ENCODE results near the gene ZBTB2. TPM values are rescaled to one million over a fixed set of nuclear protein-coding genes. Genes with fewer than 3 reads are reported as not detected.

Gene ZBTB2
- total and polyA plus RNA-seq, 4 experiments from 2014 or later = 19.6 to 29.5 (median 26.7) TPM

GRCh38 chr6:151379933-151380847 lies 11.2 kb downstream of the ZBTB2 start:
- H3K27me3 Mint-ChIP-seq = no peaks in the 10 kb centered on the region
- H3K36me3 ChIP-seq (ENCODE audit: insufficient read depth, low read length) = no peaks in the 10 kb centered on the region
- peaks cover 57 to 83% (median 70%) of the 10 kb centered on the region in 4 donors for H3K4me1 Mint-ChIP-seq
- peak overlapping the region; percentile 94 to 99 (median 96) for H3K27ac Mint-ChIP-seq
- peaks cover 75% of the 10 kb centered on the region for H3K4me1 ChIP-seq (ENCODE audit: insufficient read depth, low read length)
- peak overlapping the region; percentile 26 to 40 for H3K4me3 ChIP-seq (ENCODE audit: low read length in 2 of 2)
- POLR2A ChIA-PET (ENCODE audit: partially characterized antibody) = interaction anchor here (0.7 to 11.4 kb wide), 2 partner anchors 10 to 72 kb away, joined by 3 to 172 read pairs; partner anchors contain the start of genes RMND1 and ZBTB2
- H3K9me3 ChIP-seq (ENCODE audit: control insufficient read depth in 1 of 2, low read length in 2 of 2) = no peaks in the 10 kb centered on the region
- H3K27me3 ChIP-seq (ENCODE audit: insufficient read depth, low read length) = no peaks in the 10 kb centered on the region
- H3K36me3 Mint-ChIP-seq = peaks cover 12% of the 10 kb centered on the region in 2 donors
- DNase-seq = peak; percentile 42 to 61 (median 47)
- peaks cover 0 to 2% (median 0%) of the 10 kb centered on the region in 8 donors for H3K9me3 Mint-ChIP-seq
- H3K4me3 Mint-ChIP-seq = peak overlapping the region; percentile 85 to 93 (median 90)
- H3K27ac ChIP-seq (ENCODE audit: low read depth, low read length) = peak overlapping the region; percentile 83
- intact Hi-C loops (cut with micrococcal nuclease) = loop anchor here (1.0 to 10.0 kb wide), 2 partner anchors 10 to 1375 kb away; no protein-coding TSS in a partner anchor
- CTCF ChIA-PET (ENCODE audit: partially characterized antibody) = no interaction called here

GRCh38 chr6:151377095-151377494 lies 14.3 kb downstream of the ZBTB2 start:
- Mint-ChIP-seq H3K36me3 (peaks cover 6 to 19% of the 10 kb centered on the region in 2 donors), H3K27me3 (no peaks in the 10 kb centered on the region), H3K4me1 (peaks cover 67 to 95% (median 80%) of the 10 kb centered on the region in 4 donors), H3K27ac (peak overlapping the region in 2 of 7 donors; percentile 24 to 94), H3K9me3 (peaks cover 0 to 2% (median 0%) of the 10 kb centered on the region in 8 donors), H3K4me3 (peak overlapping the region in 2 of 8 donors; percentile 75 to 86)
- Histone ChIP-seq H3K4me3 (ENCODE audit: low read length in 2 of 2) (no peak overlapping the region), H3K4me1 (ENCODE audit: insufficient read depth, low read length) (peaks cover 92% of the 10 kb centered on the region), H3K27me3 (ENCODE audit: insufficient read depth, low read length) (no peaks in the 10 kb centered on the region), H3K27ac (ENCODE audit: low read depth, low read length) (no peak overlapping the region), H3K36me3 (ENCODE audit: insufficient read depth, low read length) (no peaks in the 10 kb centered on the region), H3K9me3 (ENCODE audit: control insufficient read depth in 1 of 2, low read length in 2 of 2) (no peaks in the 10 kb centered on the region)
- intact Hi-C loops (cut with micrococcal nuclease) = no loop called here
- CTCF ChIA-PET (ENCODE audit: partially characterized antibody) = interaction anchor here (1.3 kb wide), 1 partner anchor 41 kb away, joined by 3 read pairs; no protein-coding TSS in a partner anchor
- no peak for DNase-seq
- POLR2A ChIA-PET (ENCODE audit: partially characterized antibody) = interaction anchor here (1.6 to 11.4 kb wide), 3 partner anchors 13 to 75 kb away, joined by 4 to 172 read pairs (median 9); partner anchors contain the start of genes RMND1 and ZBTB2

- Mint-ChIP-seq H3K9me3 (peaks cover 0 to 2% (median 0%) of the 10 kb centered on the region in 8 donors), H3K27me3 (no peaks in the 10 kb centered on the region), H3K4me3 (peak overlapping the region in 7 of 8 donors; percentile 37 to 86 (median 72)), H3K36me3 (peaks cover 12 to 23% of the 10 kb centered on the region in 2 donors), H3K4me1 (peaks cover 70 to 95% (median 82%) of the 10 kb centered on the region in 4 donors), H3K27ac (peak overlapping the region; percentile 56 to 94 (median 73))
- intact Hi-C loops (cut with micrococcal nuclease) = no loop called here
- Histone ChIP-seq H3K4me1 (ENCODE audit: insufficient read depth, low read length) (peaks cover 92% of the 10 kb centered on the region), H3K27ac (ENCODE audit: low read depth, low read length) (no peak overlapping the region), H3K27me3 (ENCODE audit: insufficient read depth, low read length) (no peaks in the 10 kb centered on the region), H3K36me3 (ENCODE audit: insufficient read depth, low read length) (peaks cover 1% of the 10 kb centered on the region), H3K4me3 (ENCODE audit: low read length in 2 of 2) (no peak overlapping the region), H3K9me3 (ENCODE audit: control insufficient read depth in 1 of 2, low read length in 2 of 2) (no peaks in the 10 kb centered on the region)
- ChIA-PET CTCF (ENCODE audit: partially characterized antibody) (interaction anchor here (1.2 to 1.3 kb wide), 2 partner anchors 9 to 40 kb away, joined by 3 to 5 read pairs; no protein-coding TSS in a partner anchor), POLR2A (ENCODE audit: partially characterized antibody) (interaction anchor here (1.6 to 11.4 kb wide), 2 partner anchors 13 to 75 kb away, joined by 9 to 172 read pairs; partner anchors contain the start of genes RMND1 and ZBTB2)
- peak in 1 of 5 donors; percentile 23 for DNase-seq
Measured at GRCh38 chr6:151376440-151376839, 14.9 kb downstream of the ZBTB2 start.

- H3K4me1 Mint-ChIP-seq = peaks cover 71 to 95% (median 82%) of the 10 kb centered on the region in 4 donors
- peaks cover 18 to 29% of the 10 kb centered on the region in 2 donors for H3K36me3 Mint-ChIP-seq
- intact Hi-C loops (cut with micrococcal nuclease) = loop anchor here (2.0 kb wide), 1 partner anchor 15 kb away; the partner anchor contains the start of gene ZBTB2
- no peaks in the 10 kb centered on the region for H3K27me3 Mint-ChIP-seq
- H3K4me3 Mint-ChIP-seq = peak overlapping the region in 6 of 8 donors; percentile 6 to 86 (median 74)
- ChIA-PET CTCF (ENCODE audit: partially characterized antibody) (interaction anchor here (1.2 to 3.2 kb wide), 4 partner anchors 9 to 52 kb away, joined by 3 to 8 read pairs (median 4); no protein-coding TSS in a partner anchor), POLR2A (ENCODE audit: partially characterized antibody) (interaction anchor here (3.0 to 11.4 kb wide), 2 partner anchors 14 to 76 kb away, joined by 15 to 172 read pairs; partner anchors contain the start of genes RMND1 and ZBTB2)
- Histone ChIP-seq H3K9me3 (ENCODE audit: control insufficient read depth in 1 of 2, low read length in 2 of 2) (no peaks in the 10 kb centered on the region), H3K27me3 (ENCODE audit: insufficient read depth, low read length) (no peaks in the 10 kb centered on the region), H3K36me3 (ENCODE audit: insufficient read depth, low read length) (peaks cover 7% of the 10 kb centered on the region), H3K4me3 (ENCODE audit: low read length in 2 of 2) (no peak overlapping the region), H3K27ac (ENCODE audit: low read depth, low read length) (no peak overlapping the region), H3K4me1 (ENCODE audit: insufficient read depth, low read length) (peaks cover 90% of the 10 kb centered on the region)
- DNase-seq = no peak
- peaks cover 0 to 2% (median 0%) of the 10 kb centered on the region in 8 donors for H3K9me3 Mint-ChIP-seq
- H3K27ac Mint-ChIP-seq = peak overlapping the region; percentile 12 to 94 (median 56)
Measured at GRCh38 chr6:151375833-151376232, 15.5 kb downstream of the ZBTB2 start.

- CTCF ChIA-PET (ENCODE audit: partially characterized antibody) = interaction anchor here (0.9 to 3.2 kb wide), 8 partner anchors 9 to 360 kb away, joined by 3 to 8 read pairs (median 4); no protein-coding TSS in a partner anchor
- Mint-ChIP-seq H3K4me1 (peaks cover 58 to 80% (median 66%) of the 10 kb centered on the region in 4 donors), H3K4me3 (peak overlapping the region; percentile 64 to 83 (median 76)), H3K9me3 (peaks cover 0 to 2% (median 0%) of the 10 kb centered on the region in 8 donors), H3K27me3 (no peaks in the 10 kb centered on the region), H3K27ac (peak overlapping the region; percentile 83 to 96 (median 89)), H3K36me3 (peaks cover 22 to 34% of the 10 kb centered on the region in 2 donors)
- peaks cover 73% of the 10 kb centered on the region for H3K4me1 ChIP-seq (ENCODE audit: insufficient read depth, low read length)
- DNase-seq = peak in 1 of 5 donors; percentile 48
- no peaks in the 10 kb centered on the region for H3K9me3 ChIP-seq (ENCODE audit: control insufficient read depth in 1 of 2, low read length in 2 of 2)
- POLR2A ChIA-PET (ENCODE audit: partially characterized antibody) = interaction anchor here (0.7 to 11.4 kb wide), 8 partner anchors 11 to 368 kb away, joined by 3 to 172 read pairs (median 5); partner anchors contain the start of genes RMND1 and ZBTB2
- H3K27me3 ChIP-seq (ENCODE audit: insufficient read depth, low read length) = no peaks in the 10 kb centered on the region
- peaks cover 10% of the 10 kb centered on the region for H3K36me3 ChIP-seq (ENCODE audit: insufficient read depth, low read length)
- H3K27ac ChIP-seq (ENCODE audit: low read depth, low read length) = peak overlapping the region; percentile 60
- no peak overlapping the region for H3K4me3 ChIP-seq (ENCODE audit: low read length in 2 of 2)
- intact Hi-C loops (cut with micrococcal nuclease) = loop anchor here (2.0 kb wide), 1 partner anchor 17 kb away; the partner anchor contains the start of gene ZBTB2
Measured at GRCh38 chr6:151374036-151374683, 17.2 kb downstream of the ZBTB2 start.

- POLR2A ChIA-PET (ENCODE audit: partially characterized antibody) = interaction anchor here (1.2 to 11.4 kb wide), 2 partner anchors 18 to 21 kb away, joined by 4 to 172 read pairs; partner anchors contain the start of gene ZBTB2
- DNase-seq = no peak
Measured at GRCh38 chr6:151372164-151372563, 19.2 kb downstream of the ZBTB2 start.

More at GRCh38 chr6:151372164-151372563, 19.2 kb downstream of the ZBTB2 start:
- H3K27ac Mint-ChIP-seq = peak overlapping the region; percentile 53 to 94 (median 69)
- H3K9me3 Mint-ChIP-seq = no peaks in the 10 kb centered on the region
- Histone ChIP-seq H3K27ac (ENCODE audit: low read depth, low read length) (no peak overlapping the region), H3K36me3 (ENCODE audit: insufficient read depth, low read length) (peaks cover 10% of the 10 kb centered on the region), H3K4me3 (ENCODE audit: low read length in 2 of 2) (no peak overlapping the region), H3K4me1 (ENCODE audit: insufficient read depth, low read length) (peaks cover 57% of the 10 kb centered on the region), H3K9me3 (ENCODE audit: control insufficient read depth in 1 of 2, low read length in 2 of 2) (no peaks in the 10 kb centered on the region), H3K27me3 (ENCODE audit: insufficient read depth, low read length) (no peaks in the 10 kb centered on the region)
- peak overlapping the region; percentile 15 to 83 (median 68) for H3K4me3 Mint-ChIP-seq
- H3K27me3 Mint-ChIP-seq = no peaks in the 10 kb centered on the region
- H3K36me3 Mint-ChIP-seq = peaks cover 25 to 41% of the 10 kb centered on the region in 2 donors
- H3K4me1 Mint-ChIP-seq = peaks cover 48 to 63% (median 54%) of the 10 kb centered on the region in 4 donors
- intact Hi-C loops (cut with micrococcal nuclease) = no loop called here
- CTCF ChIA-PET (ENCODE audit: partially characterized antibody) = interaction anchor here (1.6 kb wide), 1 partner anchor 48 kb away, joined by 6 read pairs; no protein-coding TSS in a partner anchor

All from CD4-positive, alpha-beta memory T cell (primary cell).